Activated CD8-positive, alpha-beta memory T cell treated with anti-CD3 and anti-CD28 coated beads, Interleukin-2, amount 50 U/mL, for 4 hours (primary cell): ENCODE results near the gene KCNJ15.
"Not testable (repeated sequence)": the region's sequence is repeated elsewhere in the genome, so short reads cannot be mapped to it uniquely, and the experiment has no call there.

ENCODE experiments used
- DNase-seq: peaks from one replicate; pipeline ENCODE4 v3.0.0-alpha.2; 2020

The KCNJ15 gene

GRCh38 chr21:38244885-38245869 lies 11.6 kb upstream of the KCNJ15 start:
- peak; percentile 39 for DNase-seq

DNA sequence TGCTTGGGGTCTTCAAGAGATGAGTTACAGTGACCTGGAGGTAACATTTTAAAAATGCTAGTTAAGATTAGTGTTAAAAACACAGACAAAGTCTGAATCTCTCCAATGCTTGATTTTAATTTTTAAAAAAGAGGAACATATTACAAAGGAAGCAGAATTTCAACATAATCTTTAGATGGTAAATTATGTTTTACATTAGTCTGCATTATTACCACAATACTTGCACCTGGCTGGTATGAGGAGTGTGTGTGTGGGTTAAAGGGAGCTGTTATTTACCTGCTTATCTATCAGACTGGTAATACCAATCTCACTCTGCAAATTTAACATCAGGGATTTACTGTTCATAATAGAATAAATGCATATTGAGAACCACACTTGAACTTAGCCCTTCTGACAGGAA lies 10.3 kb upstream of the KCNJ15 start:
- no peak for DNase-seq

DNA sequence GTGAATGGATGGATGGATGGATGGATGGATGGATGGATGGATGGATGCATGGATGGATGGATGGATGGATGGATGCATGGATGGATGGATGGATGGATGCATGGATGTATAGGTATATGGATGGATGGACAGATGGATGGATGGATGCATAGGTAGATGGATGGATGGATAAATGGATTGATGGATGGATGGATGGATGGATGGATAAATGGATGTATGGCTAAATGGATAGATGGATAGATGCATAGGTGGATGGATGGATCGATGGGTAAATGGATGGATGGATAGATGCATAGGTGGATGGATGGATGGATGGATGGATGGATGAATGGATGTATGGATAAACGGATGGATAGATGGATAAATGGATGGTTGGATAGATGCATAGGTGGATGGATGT lies 9.7 kb upstream of the KCNJ15 start:
- DNase-seq = not testable (repeated sequence)

GRCh38 chr21:38247738-38248510 lies 8.9 kb upstream of the KCNJ15 start:
- no peak for DNase-seq

GRCh38 chr21:38249256-38249655 lies 7.5 kb upstream of the KCNJ15 start:
- no peak for DNase-seq

DNA sequence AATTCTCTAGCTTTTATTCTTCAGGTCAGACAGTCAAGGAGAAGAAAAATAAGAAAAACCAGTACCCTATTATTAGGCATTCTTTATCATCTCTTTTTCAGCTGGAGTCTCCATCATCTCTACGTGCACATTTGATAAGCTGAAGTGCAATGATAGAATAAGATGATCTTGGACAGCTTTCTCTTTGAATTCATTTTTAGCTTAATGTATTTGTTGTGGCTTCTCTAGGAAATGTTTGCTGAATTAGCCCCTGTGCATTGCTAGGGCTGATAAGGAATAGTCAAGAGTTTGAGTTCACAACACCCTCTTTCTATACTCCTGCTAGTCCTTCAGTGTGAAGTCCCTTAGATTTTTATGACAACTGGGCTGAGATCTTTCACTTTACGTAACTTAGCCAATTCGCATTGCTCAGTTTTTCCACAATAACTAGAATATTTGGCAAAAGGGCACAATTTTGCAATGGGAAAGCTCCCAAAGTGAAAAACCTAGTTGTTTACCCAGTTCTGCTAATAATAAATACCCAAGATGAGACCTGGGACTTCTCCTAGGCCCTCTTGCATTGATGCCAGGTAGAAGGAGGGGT lies 7.0 kb upstream of the KCNJ15 start:
- DNase-seq = no peak

DNA sequence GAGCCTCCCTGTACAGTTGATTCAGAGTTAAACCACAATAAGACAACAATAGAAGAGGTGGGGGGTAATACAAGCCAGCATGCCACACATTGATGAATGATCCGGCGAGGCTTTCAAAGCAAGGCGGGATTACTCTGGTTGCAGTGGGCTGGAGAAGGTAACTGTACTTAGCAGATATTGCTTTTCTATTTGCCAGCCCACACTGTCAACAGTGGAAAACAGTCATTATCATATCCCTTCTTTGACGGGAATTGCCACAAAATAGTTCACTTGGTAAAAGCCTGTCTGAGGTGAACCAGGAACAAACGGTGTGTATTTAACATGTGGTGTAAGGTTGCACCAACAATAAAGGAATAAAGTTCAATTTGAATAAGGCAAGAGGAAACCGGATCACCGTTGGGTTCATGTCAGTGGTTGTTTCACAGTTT lies 5.8 kb upstream of the KCNJ15 start:
- DNase-seq = no peak

DNA sequence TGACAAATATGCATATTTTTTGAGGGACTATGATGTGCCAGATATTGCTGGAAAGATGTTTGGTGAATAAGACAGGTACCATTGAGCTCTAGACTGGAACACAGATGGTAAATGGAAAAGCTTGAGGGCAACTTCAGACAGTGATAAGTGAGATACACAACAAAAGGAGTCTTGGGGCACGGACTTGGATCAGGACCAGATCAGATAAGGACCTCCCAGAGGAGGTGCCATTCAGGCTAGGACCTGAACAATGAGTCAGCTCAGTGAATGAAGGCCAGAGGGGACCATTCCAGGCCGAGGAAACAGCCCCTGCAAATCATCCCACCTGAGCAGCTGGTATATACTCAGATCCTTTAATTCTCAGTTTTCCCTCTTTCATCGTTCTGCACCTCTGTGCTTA lies 1.8 kb upstream of the KCNJ15 start:
- no peak for DNase-seq

DNA sequence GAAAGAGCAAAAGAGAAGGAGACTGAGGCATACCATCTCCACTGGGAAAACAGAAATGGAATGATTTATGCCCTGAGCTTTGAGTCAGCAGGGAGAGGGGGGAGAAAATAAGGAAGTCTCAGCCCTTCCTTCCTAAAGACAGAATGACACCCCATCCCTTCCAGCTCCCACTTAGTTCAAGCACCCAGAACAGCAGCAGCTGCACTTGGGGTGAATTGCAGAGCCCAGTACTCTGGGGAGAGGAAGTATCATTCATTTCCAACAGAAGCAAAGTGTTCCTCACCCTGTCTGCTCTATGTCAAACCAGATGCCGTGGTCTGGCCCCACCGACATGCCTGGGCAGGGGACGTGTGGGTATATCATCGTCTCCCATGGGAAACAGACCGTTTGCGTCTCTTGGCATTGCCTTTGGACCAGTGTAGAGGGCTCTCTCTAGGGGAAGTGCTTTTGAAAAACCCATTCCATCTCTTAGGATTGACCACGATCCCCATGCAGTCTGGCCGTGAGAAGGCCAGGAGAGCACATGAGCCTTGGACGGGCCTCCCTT lies 1.1 kb upstream of the KCNJ15 start:
- no peak for DNase-seq

DNA sequence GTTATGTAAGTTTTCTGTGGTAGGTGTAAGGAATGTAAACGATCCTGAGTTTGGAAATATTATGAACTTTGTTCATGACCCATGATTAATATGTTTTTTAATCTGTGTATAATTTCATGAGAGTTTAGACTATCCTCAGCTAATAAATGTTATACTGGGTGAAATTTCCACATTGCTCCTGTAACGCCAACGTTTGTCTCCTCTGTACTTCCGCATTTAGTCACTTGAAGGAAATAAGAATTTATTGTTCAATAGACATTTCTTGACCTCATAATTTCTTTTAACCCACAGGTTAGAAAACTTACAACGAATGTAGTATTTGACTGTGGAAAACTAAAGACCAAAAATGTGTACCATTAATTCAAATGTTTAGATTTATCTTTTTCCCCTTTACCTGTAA lies 876 bp downstream of the KCNJ15 start:
- no peak for DNase-seq

GRCh38 chr21:38258521-38259485 lies 2.0 kb downstream of the KCNJ15 start:
- DNase-seq = no peak

GRCh38 chr21:38259665-38260064 lies 2.9 kb downstream of the KCNJ15 start:
- no peak for DNase-seq

DNA sequence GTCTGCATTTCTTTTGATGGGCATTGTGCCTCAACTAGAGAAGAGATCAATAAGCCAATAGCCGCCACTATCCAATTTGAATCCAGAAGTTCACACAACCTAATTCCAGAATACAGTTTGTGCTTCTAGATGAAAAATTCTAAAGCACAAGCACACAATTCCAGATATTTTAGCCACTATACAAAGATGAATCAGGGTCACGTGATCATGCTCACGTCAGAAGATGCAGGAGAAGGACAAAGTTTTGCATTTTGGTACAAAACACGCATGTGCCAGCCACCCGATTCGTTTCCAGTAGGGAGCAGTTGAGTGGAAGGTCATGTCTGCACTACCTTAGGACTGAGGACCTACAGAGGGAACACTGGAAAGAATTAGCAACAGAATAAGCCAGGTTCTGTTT lies 3.6 kb downstream of the KCNJ15 start:
- no peak for DNase-seq

DNA sequence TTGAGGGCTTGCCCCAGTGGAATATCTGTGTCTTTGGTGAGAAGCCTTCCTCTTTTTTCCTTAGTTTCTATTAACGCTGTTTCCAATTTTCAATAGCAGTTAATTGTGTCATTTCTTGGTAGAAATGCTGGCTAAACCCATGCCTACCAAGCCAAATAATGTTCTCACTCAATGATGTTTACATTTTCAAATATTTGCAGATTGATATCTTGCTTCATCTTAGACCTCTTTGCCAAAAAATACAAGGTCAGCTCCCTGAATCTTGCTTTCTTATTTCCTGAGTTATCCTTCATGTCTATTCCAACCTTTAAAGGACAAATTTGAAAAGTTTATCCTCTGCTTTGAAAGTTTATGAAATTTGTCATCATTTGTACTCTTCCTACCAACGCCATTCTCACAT lies 5.1 kb downstream of the KCNJ15 start:
- no peak for DNase-seq

DNA sequence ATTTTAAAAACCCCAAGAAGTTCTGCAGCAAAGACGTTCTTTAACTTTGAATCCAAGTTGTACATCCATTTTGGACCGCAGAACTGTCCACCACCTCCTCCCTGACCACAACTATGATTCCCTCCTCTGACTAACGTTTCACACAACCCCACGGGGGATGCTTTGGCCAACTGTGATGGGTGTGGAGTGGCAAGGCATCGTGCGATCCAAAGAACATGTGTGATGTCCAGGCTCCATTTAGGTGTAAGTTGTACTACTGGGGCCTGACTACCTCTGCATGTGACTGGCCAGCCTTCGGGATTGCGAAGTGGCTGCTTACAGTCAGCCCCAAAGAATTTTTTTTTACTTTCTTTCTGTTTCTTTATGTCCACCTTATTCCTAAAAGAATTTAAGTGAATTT lies 6.7 kb downstream of the KCNJ15 start:
- no peak for DNase-seq

DNA sequence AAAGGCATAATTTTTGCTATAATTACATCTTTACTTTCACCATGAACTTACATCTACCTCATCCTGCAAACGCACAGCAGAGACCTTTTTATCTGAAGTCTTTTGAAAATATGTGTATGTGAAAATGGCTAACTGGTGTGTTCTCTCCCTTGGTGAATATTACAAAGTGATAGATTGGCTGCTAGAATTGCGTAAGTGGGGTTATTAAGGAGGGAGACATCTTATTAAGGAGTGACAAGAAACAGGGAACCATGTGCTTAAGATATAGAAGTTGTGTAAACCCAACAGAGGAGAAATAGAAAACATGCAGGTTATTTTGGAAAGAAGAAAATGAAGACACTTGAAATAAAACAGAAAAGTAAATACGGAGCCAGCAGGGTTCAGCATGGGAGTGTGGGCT lies 7.8 kb downstream of the KCNJ15 start:
- DNase-seq = no peak

DNA sequence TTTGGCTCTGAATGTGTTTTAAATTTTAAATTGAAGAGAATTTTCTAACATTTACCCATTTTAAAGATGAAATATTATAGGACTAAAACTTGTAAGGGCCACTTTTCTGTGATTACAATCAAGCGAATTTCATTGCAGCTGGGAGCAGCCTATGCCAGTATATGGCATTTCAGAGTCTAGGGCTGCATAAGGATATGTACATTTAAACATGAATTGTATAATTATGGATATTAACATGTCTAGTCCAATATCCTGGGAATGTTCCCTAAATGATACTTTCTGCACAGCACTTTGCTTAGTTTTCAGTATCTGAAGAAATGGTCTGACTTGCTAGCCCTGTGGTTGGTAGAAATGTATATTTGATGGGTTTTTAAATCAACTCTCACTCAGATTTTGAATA lies 8.4 kb downstream of the KCNJ15 start:
- DNase-seq = no peak

- no peak for DNase-seq
Measured at GRCh38 chr21:38266732-38267131, 9.9 kb downstream of the KCNJ15 start.

DNA sequence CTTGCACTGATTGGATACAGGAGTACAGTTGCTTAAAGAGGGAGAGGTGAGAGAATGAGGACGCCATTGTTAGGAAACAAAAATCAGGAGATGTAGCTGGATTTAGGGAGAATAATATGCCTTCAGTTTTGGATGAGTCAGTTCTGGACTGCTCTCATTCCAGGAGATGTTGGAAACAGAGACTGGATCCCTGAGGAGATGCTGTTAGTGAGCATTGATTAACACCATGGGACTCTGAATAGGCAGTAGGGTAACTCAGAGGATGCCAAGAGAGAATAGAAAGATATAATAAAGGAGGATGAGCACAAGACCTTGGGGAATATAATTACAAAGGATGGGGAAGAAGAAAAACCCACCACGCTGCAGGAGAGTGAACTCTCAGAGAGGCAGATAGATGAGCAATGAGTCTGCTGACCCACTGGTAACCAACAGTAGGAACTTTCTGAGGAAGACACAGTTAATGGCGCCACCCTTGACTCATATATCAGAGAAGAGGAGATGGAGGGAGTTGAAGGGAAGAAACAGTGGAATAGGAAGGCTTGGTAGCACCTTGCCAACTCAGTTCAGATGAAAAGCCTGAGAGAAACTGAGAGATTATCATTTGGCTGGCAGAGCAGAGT lies 10.5 kb downstream of the KCNJ15 start:
- DNase-seq = no peak

DNA sequence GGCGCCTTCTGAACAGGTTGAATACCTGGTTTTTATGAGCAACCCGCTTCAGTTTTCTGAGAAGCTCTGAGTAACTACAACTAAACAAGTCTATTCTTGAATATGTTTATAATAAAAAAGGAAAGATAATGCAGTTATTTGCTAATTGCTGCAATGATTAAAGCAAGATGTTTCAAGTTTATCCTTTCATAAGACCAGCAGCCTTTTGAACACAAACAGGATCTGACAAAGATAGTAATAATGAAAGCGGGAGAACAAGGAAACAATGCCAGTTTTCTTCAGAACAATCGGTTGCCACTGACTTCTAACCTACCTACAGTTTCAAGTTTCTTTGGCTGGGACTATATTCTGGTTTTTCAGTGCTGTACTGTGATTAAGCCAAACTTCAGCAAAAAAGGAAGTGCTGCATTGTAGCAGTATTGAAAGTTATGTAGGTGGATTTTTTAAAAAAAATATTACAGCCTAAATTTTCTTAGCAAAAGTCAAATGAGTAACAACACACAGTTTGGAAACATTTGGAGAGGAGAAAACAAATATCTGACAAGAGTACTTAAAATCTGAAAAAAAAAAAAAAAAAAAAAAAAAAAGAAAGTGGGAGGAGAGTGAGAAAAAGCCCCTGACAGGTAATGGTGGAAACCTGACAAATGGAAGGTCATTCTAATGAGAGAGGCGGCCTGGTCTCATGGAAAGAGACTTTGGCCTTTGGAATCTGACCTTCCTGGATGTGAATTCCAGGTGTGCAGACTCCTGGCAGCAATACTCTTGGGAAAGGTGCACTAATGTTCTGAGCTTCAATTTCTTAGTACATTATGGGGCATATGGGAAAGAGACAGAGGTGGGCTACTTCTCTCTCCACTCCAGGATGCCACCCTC lies 11.4 kb downstream of the KCNJ15 start:
- DNase-seq = no peak
